ENCODE measurements around the gene PPP2R5A.

DNA sequence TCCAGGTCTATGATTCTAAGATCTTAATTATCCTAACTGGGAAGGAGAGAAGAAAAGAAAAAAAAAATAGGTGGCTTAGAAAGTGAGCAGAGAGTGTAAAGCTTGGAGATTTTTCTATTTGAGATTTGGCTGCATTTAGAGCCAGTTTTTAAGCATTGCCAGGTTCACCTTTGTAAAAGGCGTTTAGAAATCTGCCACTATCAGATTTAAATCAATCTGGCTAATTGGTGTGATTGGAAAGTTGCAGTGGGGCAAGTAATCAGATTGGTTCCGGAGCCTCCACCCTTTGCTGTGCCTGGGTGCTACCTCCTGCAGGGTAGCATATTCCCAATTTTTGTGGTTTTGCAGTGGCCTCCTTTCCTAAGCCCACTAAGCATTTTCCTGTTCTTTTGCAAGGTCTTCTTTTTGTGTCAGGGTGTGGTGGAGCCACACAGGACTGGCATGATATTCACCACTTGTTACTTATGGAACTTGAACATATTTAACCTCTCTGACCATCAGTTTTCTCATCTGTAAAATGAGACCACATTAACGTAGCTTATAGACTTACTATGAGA lies 48.5 kb upstream of the PPP2R5A start:
- no peak for TF ChIP-seq POLR2A (IDR thresholded peaks at IDR 0.05)
- TF ChIP-seq, protein P1, sequence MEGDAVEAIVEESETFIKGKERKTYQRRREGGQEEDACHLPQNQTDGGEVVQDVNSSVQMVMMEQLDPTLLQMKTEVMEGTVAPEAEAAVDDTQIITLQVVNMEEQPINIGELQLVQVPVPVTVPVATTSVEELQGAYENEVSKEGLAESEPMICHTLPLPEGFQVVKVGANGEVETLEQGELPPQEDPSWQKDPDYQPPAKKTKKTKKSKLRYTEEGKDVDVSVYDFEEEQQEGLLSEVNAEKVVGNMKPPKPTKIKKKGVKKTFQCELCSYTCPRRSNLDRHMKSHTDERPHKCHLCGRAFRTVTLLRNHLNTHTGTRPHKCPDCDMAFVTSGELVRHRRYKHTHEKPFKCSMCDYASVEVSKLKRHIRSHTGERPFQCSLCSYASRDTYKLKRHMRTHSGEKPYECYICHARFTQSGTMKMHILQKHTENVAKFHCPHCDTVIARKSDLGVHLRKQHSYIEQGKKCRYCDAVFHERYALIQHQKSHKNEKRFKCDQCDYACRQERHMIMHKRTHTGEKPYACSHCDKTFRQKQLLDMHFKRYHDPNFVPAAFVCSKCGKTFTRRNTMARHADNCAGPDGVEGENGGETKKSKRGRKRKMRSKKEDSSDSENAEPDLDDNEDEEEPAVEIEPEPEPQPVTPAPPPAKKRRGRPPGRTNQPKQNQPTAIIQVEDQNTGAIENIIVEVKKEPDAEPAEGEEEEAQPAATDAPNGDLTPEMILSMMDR (IDR thresholded peaks at IDR 0.05): no peak

Data from Peyer's patch (tissue), 4 donors.